Panc1 (cell line): ENCODE data around the gene PRPF40A. TPM values are rescaled to one million over a fixed set of nuclear protein-coding genes. Genes with fewer than 3 reads are reported as not detected.
A peak's percentile ranks its signal among the peaks of the same experiment; 100 is the strongest.

Source experiments
- ATAC-seq: fragments of 200-7000 bp; cut with Tn5 transposase; 2 replicates; pipeline ENCODE4 v1.9.1; 2020; ENCODE audit warnings: mild to moderate bottlenecking, moderate library complexity
- BruUV-seq: library from RNA; stranded (reverse); fragments of 400-500 nt; replicated peaks from 2 replicates; lab custom pipeline; 2021; lab: Mats Ljungman, UMichigan
- CTCF ChIA-PET: fragments of 300-600 bp; sonication (Branson Sonifier 250); formaldehyde crosslinking; loops from one replicate; lab custom pipeline; 2022; ENCODE audit warnings: antibody characterized with exemption; lab: Charles Lee
- POLR2A ChIA-PET: fragments of 300-600 bp; sonication (Branson Sonifier 250); formaldehyde crosslinking; loops from one replicate; lab custom pipeline; 2022; ENCODE audit warnings: antibody characterized with exemption; lab: Charles Lee
- DNase-seq: peaks from one replicate; pipeline ENCODE4 v3.0.0-alpha.2; 2010; ENCODE audit warnings: low read depth, low spot score
- H3K27ac ChIP-seq: 2 replicates; pipeline ENCODE4 v1.5.1; 2011; ENCODE audit warnings: mild to moderate bottlenecking, low read length, inconsistent platforms
- H3K27me3 ChIP-seq: fragments of 200-500 bp; sonication (Bioruptor generic); 2 replicates; pipeline ENCODE4 v1.6.0; 2014; ENCODE audit warnings: low read length, inconsistent platforms; ENCODE audit not compliant: control insufficient read depth, insufficient read depth
- H3K36me3 ChIP-seq: fragments of 200-500 bp; sonication (Bioruptor generic); 2 replicates; pipeline ENCODE4 v1.5.1; 2014; ENCODE audit warnings: inconsistent platforms, mild to moderate bottlenecking, low read length, moderate library complexity; ENCODE audit not compliant: control insufficient read depth, insufficient read depth
- H3K4me1 ChIP-seq: 2 replicates; pipeline ENCODE4 v1.5.1; 2011; ENCODE audit warnings: inconsistent platforms, mild to moderate bottlenecking, low read length, moderate library complexity; ENCODE audit not compliant: control insufficient read depth, insufficient read depth
- H3K4me3 ChIP-seq, 2 experiments: 2 replicates each; pipeline ENCODE4 v1.5.1; 2011 to 2012; ENCODE audit warnings: low read depth in 2 of 2, low read length in 2 of 2, mild to moderate bottlenecking in 2 of 2, inconsistent platforms in 1 of 2, moderate library complexity in 1 of 2
- H3K9me3 ChIP-seq: fragments of 200-500 bp; sonication (Bioruptor generic); 2 replicates; pipeline ENCODE4 v1.5.1; 2014; ENCODE audit warnings: low read depth, mild to moderate bottlenecking, inconsistent platforms, low read length, moderate library complexity; ENCODE audit not compliant: control insufficient read depth, insufficient read depth
- CTCF ChIP-seq: fragments of 450-650 bp; IDR thresholded peaks from 2 replicates; pipeline ENCODE4 v1.5.1; 2017; ENCODE audit warnings: mild to moderate bottlenecking
- POLR2AphosphoS5 ChIP-seq: IDR thresholded peaks from 2 replicates; pipeline ENCODE4 v1.6.1; 2012; ENCODE audit warnings: mild to moderate bottlenecking, low read depth, low read length, moderate library complexity
- REST ChIP-seq, 2 experiments: IDR thresholded peaks; 2 replicates each; pipeline ENCODE4 v1.6.1; 2011 to 2012; ENCODE audit warnings: low read depth in 2 of 2, control low read depth in 1 of 2, low read length in 1 of 2, mild to moderate bottlenecking in 1 of 2, moderate library complexity in 1 of 2; ENCODE audit not compliant: insufficient read depth in 1 of 2
- SIN3A ChIP-seq: IDR thresholded peaks from 2 replicates; pipeline ENCODE4 v1.6.1; 2012; ENCODE audit warnings: low read depth, mild to moderate bottlenecking, low read length, moderate library complexity, borderline replicate concordance; ENCODE audit not compliant: insufficient read depth
- TCF7L2 ChIP-seq: IDR thresholded peaks from 2 replicates; pipeline ENCODE4 v1.6.1; 2011; ENCODE audit warnings: mild to moderate bottlenecking, low read depth, low read length, inconsistent platforms
- in situ Hi-C: cut with HindIII; loops from 2 replicates; pipeline ENCODE4 v1.10.0; 2016; ENCODE audit warnings: low sequenced_read_pairs, low pct_unique_long_range_greater_than_20kb
- intact Hi-C: fragments of 100-400 bp; cut with micrococcal nuclease; formaldehyde crosslinking; loops from one replicate; pipeline ENCODE4 v1.10.0; 2022; ENCODE audit not compliant: unreplicated experiment
- total RNA-seq: library from RNA; stranded (reverse); gene quantifications from one replicate; pipeline ENCODE4 v1.2.1, GENCODE V29; 2021; ENCODE audit not compliant: unreplicated experiment

The PRPF40A gene
- total RNA-seq, 1 experiment from 2014 or later, result 142 TPM

GRCh38 chr2:152629202-152629601 is 88.1 kb downstream of the PRPF40A start:
- ChIA-PET CTCF (no interaction called here), POLR2A (no interaction called here)
- Histone ChIP-seq H3K4me1 (no peaks in the 10 kb centered on the region), H3K9me3 (no peaks in the 10 kb centered on the region), H3K27ac (no peak overlapping the region), H3K4me3 (no peak overlapping the region), H3K27me3 (no peaks in the 10 kb centered on the region), H3K36me3 (peaks cover 11% of the 10 kb centered on the region)
- DNase-seq (no peak), ATAC-seq (no peak)
- intact Hi-C loops, result no loop called here
- in situ Hi-C loops, result no loop called here
- BruUV-seq, result no TSS peak
- no peak for TF ChIP-seq POLR2AphosphoS5
- no peak for TF ChIP-seq SIN3A
- TF ChIP-seq CTCF, result no peak
- no peak for TF ChIP-seq TCF7L2
- no peak for TF ChIP-seq REST (IDR thresholded peaks at IDR 0.05; ENCODE audit: insufficient read depth in 1 of 2, low read depth in 2 of 2, low read length in 1 of 2)

- H3K4me3 ChIP-seq, result no peak overlapping the region
- DNase-seq (no peak), ATAC-seq (no peak)
- intact Hi-C loops (no loop called here), in situ Hi-C loops (no loop called here)
- no peaks in the 10 kb centered on the region for H3K9me3 ChIP-seq
- BruUV-seq, result no TSS peak
- H3K27me3 ChIP-seq, result no peaks in the 10 kb centered on the region
- no peak overlapping the region for H3K27ac ChIP-seq
- peak; percentile 57; the same call in 1 of the 2 replicates for TF ChIP-seq CTCF
- no peak for TF ChIP-seq POLR2AphosphoS5
- ChIA-PET CTCF (no interaction called here), POLR2A (no interaction called here)
- H3K4me1 ChIP-seq, result no peaks in the 10 kb centered on the region
- H3K36me3 ChIP-seq, result peaks cover 11% of the 10 kb centered on the region
Measured at GRCh38 chr2:152627351-152627957, 89.8 kb downstream of the PRPF40A start.
